Measurements from ENCODE around the gene PRKCA.

Gene PRKCA

GRCh38 chr17:66673668-66674276 lies 371.4 kb downstream of the PRKCA start:
- peak; percentile 45 for DNase-seq

GRCh38 chr17:66675273-66675990 lies 373.0 kb downstream of the PRKCA start:
- no peak for DNase-seq

- DNase-seq: no peak
These were observed 373.6 kb downstream of the PRKCA start for GRCh38 chr17:66675991-66676371.

- DNase-seq: no peak
These were observed 374.0 kb downstream of the PRKCA start for GRCh38 chr17:66676421-66676820.

DNA sequence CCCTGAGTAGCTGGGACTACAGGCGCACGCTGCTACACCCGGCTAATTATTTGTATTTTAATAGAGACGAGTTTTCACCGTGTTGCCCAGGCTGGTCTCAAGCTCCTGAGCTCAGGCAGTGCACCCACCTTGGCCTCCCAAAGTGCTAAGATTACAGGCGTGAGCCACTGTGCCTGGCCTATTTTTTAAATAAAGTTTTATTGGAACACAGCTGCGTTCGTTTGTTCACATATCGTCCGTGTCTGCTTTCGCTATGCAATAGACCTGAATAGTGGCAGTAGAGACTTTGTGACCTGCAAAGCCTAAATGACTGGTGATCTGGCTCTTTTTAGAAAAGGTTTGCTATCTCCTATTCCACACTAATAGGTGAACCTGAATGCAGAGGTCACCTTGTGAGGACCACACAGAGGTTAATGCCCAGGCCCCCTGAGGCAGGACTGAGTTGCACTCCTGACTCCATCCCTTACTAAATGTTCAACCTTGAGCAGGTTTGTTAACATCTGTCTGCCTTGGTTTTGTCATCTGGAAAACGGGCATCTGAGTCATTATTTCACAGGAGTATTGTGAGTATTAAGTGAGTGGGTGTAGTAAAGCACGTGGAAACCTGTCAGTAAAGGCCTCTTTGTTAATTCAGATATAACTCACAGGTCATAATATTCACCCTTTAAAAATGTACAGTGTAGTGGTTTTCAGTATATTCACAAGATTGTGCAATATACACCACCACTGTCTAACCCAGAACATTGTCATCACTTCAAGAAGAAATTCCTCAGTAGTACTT lies 375.0 kb downstream of the PRKCA start:
- no peak for DNase-seq

DNA sequence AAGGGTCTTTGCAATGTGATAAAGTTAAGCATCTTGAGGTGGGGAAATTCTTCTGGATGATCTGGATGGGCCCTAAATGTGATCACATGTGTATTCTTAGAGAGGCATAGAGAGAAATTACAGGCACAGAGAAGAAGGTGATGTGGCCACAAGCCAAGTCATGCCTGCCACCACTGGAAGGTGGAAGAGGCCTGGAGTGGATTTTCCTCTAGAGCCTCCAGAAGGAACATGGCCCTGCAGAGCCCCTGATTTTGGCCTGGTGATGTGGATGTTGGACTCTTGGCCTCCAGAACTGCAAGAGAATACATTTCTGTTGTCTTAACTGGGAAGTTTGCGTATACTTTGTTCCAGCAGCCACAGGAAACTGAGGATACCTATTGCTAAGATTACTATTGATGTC lies 375.6 kb downstream of the PRKCA start:
- DNase-seq: no peak

DNA sequence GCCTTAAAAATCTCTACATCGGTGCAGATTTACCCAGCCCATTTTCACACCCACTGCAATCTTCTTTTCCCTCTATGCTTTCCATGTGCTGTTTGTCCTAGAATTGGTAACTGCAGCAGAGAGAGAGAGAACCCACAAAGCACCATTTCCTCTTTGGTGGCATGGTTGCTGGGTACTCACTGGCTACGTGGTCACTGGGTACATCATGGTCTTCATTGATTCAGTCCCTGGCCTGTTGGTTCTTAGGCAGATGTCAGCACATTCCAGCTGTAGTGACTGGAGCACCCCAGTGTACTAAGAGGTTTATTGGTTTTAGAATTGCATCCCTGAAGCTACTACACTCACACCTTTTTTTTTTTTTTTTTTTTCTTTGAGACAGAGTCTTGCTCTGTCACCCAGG lies 376.4 kb downstream of the PRKCA start:
- no peak for DNase-seq

DNA sequence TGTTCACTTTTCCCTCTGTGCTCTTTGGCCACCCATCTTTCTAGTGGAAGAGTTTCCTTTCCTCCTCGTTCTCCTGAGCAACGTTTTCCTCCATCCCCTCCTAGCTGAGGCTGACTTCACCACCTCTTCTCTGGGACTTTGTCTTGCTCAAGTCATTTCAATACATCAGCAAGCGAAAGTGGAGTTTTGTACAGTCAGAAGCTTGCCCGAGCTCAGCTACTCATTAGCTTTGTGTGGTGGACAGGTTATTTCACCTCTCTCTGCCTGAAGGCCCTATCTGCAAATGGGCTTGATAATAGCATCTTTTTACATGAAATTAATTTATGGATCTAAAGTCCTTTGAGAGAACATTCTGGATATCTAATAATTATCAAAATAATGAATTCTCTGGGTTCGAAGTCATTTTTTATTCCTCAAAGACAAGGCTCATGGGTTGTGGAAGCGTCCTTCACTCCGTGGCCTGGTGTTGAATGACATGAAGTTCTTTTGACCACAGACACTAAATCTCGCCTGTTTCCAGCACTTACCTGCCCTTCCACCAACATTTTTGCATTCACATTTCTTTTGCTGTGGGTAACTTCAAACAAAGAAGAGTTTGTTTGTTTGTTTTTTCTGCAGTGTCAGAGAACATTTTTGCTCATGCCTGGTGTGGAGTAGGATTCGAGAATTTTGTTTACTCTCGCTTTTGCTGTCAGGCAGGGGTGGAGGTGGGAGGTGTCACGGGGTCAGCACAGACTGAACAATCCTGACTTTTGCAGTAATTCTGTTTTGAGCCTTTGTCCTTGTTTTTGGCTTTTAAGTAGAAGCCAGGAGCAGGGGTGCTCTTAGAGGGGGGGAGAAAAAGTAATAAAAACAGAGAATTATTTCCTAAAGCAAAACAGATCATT lies 377.5 kb downstream of the PRKCA start:
- no peak for DNase-seq

DNA sequence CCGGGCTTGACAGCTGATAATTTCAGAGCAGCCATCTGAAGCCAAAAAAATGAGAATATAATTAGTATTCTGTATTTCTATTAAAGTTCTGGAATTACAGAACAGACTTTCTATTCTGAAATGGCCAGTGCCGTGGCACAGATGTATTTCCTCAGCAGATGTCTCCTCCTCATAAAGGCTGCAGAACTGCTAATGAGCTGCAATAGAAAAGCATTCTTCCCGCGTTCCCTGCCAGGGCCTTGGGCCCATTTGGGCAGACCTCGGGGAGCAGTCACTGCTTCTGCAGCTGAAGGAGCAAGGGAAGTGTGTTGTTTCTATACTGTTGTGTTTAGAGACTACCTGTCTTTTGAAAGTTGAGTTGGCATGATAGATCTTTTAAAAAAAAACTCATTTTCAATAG lies 379.9 kb downstream of the PRKCA start:
- no peak for DNase-seq

DNA sequence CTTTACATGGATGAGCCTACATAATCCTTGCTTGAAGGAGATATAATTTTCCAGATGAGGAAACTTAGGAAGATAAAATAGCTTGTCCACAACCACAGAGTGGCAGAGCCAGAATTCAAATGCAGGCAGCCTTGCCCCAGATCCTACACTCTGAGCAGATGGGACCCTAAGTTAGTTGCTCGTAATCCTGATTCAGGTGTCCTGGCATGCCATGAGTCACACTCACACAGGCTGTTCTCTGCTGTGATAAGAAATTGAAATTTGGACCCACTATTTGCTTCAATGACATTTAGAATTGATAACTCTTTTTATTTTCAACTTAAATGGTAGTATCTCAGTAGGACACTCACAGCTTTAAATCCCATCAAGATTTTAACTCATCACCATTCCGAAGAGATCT lies 381.8 kb downstream of the PRKCA start:
- DNase-seq: no peak

DNA sequence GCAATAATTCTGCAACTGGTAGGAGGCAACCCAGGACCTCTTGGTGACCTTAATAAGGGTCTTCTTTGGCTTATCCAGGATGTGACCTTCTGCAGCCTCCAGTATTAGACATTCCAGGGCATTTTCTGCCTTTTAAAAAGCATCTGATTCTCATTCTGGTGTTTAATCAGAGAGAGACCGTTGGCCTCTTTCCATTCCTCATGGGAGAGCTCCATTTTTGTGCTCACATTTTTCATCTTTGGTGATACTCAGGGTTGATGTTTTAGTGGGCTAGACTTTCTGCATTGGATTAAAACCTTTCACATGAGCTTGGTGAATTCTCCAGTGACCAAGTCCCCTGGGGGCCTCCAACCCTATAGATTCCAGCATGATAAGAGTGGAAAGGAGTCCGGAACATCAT lies 382.3 kb downstream of the PRKCA start:
- DNase-seq: no peak

GRCh38 chr17:66686601-66687000 lies 384.2 kb downstream of the PRKCA start:
- DNase-seq: no peak

DNA sequence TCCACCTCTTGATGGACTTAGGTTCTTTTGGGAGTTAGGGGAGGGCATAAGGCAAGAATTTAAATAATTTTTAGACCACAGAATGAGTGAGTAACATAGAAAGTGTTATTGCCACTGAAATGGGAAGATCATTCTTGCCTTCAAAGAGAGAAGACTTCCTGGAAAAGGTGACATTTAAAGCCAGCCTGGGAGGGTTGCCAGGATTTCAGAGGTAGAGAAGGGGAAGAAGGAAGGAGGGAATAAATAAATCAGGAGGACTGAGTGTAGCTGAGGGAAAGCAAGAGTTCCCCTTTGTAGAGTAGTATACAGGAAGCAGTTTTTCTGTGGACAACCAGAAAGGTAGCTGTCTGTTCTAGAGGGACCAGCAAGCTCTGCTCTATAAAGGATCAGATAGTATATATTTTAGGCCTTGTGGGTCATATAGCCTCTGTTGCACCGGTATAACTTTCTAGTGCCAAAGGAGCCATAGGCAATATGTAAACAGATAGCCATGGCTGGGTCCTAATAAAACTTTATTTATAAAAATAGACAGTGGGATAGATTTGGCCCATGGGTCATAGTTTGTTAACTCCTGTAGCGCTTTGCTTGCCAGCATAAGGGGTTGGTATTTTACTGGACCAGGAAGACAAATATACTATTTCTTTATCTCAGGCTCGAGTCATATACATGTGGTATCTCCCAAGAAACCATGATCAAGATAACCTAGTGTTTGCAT lies 385.3 kb downstream of the PRKCA start:
- no peak for DNase-seq

GRCh38 chr17:66689221-66689620 lies 386.8 kb downstream of the PRKCA start:
- DNase-seq: no peak

GRCh38 chr17:66690166-66690565 lies 387.8 kb downstream of the PRKCA start:
- DNase-seq: no peak

DNA sequence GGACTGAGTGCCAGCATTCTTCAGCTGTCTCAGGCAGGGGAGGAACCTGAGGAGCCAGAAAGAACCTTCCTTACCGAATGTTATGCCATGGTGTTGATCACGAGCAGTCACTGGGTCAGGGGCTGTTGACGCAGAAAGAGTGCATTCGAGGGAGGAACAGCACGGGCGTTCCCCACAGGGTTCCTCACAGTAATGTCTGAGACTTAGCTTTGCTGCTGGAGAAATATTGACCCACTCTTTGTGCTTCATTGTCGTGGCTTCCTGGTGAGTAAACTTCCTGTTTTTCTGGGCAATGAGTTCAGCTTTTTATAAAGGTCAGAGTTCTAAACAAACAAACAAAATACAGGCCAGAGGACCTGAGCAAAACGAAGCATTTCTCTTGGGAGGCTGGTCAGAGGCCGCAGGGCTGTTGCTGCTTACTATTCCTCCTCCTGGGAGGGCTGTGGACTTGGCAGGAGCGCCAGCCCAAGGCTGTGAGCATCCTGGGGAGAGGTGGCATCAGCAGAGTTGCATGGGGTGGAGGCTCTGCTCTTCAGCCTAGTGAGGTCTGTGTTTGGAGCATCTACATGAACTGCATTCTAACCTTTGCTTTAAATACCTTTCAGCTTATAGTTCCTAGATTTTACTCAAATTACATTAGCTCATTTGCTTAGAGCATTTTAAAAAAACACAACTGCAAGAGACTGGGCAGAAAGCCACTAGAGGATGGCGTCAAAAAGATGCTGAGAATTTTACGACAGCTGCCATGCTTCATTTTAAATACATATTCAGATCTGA lies 389.4 kb downstream of the PRKCA start:
- no peak for DNase-seq

- DNase-seq: no peak
These were observed 389.9 kb downstream of the PRKCA start for GRCh38 chr17:66692421-66692690.

DNA sequence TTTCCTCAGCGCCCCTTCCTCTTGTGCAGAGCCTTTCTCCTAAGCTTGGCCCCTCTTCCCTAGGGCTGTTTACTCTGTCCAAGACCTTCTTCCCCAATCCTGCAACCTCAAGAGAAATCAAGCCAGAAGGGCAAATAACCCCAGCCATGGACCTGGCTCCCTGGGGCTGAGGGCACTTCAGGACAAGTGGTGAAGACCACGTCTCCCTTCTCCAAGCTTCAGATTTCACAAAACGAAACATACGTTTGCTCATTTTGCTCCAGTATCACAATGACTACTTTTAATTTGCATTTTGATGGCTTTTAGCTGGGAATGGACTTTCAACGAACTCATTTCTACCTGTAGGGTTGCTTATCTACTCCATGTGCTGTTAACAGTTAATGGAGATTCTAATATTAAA lies 392.7 kb downstream of the PRKCA start:
- DNase-seq: no peak

- no peak for DNase-seq
These were observed 395.9 kb downstream of the PRKCA start for GRCh38 chr17:66698270-66698669.

- DNase-seq: no peak
These were observed 399.0 kb downstream of the PRKCA start for GRCh38 chr17:66701462-66701861.

DNA sequence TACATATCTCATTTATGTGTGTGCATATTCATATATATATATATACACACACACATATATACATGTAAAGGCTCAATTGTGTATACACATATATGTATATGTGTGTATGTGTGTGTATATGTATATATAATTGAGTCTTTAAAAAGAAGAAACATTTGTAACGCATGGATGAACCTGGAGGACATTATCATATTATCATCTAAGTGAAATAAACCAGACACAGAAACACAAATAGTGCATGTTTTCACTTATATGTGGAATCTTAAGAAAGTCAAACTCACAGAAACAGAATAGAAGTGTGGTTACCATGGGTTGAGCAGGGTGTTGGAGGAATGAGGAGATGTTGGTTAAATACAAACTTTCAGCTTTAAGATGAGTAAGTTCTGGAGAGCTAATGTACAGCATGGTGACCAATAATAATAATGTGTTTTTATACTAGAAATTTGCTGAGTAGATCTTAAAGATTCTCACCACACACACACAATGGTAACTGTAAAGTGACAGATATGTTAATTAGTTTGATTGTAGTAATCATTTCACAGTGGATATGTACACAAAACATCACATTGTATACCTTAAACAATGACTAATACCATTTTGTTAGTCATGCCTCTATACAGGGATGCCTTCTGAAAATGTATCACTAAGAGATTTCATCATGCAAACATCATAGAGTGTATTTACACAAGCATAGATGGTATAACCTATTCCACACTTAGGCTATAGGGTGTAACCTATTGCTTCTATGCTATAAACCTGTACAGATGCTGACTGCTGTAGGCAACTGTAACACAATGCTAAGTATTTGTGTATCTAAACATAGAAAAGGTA lies 399.9 kb downstream of the PRKCA start:
- no peak for DNase-seq
